Left lobe of liver (tissue), 2 donors: ENCODE data around the gene TM9SF1. TPM values are rescaled to one million over a fixed set of nuclear protein-coding genes. Genes with fewer than 3 reads are reported as not detected.

Experiments
- ATAC-seq: fragments of 200-7000 bp; cut with Tn5 transposase; one replicate; pipeline ENCODE4 v1.9.1; 2020; ENCODE audit warnings: mild to moderate bottlenecking, moderate library complexity
- DNase-seq: peaks from one replicate; pipeline ENCODE4 v3.0.0-alpha.2; 2020; ENCODE audit warnings: low spot score
- total RNA-seq: library from RNA; stranded (reverse); gene quantifications from one replicate; pipeline ENCODE4 v1.2.1, GENCODE V29; 2021
- donor health status: DM: no; HTN: no; CAD: no; lungs with moderate emphysema.
- donor health status: DM: no; HTN: yes; CAD: no.

Gene TM9SF1
- total RNA-seq, 1 donor from 2014 or later: 47.1 TPM

DNA sequence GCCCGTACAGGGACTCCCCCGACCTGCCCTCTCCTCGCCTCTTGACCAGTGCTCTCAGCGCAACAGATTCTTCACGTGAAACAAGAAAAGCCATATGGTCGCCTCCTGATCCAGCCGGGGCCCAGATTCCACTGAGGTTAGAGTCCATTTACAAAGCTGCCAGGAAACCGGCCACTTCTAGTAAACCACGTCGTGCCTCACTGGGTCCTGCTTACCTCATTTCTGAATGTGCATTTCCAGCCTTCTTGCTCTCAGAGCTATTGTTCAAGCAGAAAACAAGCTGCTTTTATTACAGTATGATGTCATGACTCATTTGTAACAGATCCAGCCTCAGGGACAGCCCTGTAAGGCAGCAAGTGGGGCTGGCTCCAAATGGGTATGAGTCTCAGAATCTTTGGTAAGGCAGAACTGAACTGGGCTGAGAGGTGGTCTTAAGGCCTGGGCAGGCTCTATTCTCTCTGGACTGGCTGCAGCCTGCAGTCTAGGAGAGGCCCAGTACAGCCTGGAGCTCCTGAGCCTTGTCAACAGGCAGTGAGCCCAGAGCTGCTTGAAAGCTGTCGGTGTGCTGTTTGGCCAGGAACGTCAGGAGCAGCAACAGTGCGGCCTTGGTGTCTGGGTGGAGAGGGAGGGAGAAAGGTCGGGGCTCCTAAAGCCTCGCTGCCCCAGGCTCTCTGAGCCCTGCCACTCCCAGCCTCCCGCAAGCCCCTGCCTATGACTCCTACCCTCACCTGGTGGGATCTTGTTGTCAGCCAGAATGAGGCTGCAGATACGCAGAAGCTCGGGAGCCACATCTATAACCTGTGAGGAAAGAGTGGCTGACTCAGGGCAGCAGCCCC is 15.1 kb downstream of the TM9SF1 start:
- ATAC-seq (peak; percentile 76), DNase-seq (peak; percentile 84)

DNA sequence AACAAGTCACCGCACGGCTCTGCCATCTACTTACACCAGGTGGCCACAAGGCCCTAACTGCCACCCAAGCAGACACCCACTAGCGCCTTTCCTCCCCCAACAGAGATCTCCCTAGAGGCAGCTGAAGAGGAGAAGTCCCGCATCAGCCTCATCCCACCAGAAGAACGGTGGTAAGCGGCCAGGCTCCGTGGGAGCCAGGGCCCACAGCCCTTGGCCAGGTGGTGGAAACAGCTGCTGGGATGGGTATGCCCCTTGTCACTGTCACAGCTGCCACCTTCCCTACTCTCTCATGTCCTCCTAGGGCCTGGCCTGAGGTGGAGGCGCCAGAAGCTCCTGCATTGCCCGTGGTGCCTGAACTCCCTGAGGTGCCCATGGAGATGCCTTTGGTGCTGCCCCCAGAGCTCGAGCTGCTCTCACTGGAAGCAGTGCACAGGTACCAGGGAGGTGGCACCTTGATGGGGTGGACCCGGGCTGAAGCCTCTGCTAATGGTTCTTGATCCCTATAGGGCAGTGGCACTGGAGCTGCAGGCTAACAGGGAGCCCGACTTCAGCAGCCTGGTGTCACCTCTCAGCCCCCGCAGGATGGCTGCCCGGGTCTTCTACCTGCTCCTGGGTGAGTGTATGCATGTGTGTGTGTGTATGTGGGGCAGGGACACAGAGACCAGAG is 15.8 kb downstream of the TM9SF1 start:
- ATAC-seq (peak; percentile 3), DNase-seq (no peak)

DNA sequence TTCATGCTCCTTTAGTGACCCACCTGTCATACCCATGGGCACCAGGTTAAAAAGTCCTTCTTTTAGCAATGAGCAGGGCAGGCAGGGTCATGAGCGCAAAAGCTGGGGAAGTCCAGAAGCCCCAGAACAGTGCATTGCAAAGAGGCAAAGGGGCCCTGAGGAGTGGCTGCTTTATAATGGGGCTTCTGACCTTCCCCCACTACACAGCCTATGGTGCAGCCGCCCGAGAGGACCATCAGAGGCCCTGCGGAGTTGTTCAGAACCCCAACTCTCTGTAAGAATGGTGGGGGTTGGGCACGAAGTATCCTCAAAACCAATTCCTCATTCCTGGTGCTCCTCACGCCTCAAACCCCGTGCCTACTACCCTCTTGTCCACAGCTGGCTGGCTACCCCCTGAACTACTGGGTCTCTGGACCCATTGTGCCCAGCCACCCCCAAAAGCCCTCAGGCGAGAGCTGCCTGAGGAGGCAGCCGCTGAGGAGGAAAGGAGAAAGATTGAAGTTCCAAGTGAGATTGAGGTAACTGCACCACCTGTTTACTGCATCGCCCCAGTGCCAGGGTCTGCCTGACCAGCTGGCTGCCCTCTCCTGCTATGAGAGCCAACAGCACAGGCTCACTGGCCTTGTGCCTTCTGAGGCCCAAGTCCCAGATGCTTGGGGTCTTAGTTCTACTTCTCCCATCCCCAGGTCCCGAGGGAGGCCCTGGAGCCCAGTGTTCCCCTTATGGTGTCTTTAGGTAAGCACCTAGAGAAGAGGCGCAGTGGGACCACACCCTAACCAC is 16.7 kb downstream of the TM9SF1 start:
- peak; percentile 59 for ATAC-seq

DNA sequence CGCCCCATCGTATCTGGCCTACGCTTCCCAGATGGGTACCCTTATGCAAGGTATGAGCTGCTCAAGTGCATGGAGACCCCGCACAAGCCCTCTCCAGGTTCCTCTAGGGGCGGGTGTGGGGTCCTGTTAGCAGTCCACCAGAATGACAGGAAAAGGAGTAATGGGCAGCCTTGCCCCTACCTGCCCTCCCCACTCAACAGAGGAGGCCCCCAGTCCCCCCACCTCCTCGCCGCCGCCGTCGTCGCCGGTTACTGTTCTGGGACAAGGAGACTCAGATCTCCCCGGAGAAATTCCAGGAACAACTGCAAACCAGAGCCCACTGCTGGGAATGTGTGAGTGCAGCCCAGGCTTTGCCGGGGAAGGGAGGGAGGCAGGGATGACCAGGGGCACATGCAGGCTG is 17.4 kb downstream of the TM9SF1 start:
- DNase-seq (no peak), ATAC-seq (no peak)

More for the DNA sequence above, 16.7 kb downstream of the TM9SF1 start:
- DNase-seq: peak; percentile 65

DNA sequence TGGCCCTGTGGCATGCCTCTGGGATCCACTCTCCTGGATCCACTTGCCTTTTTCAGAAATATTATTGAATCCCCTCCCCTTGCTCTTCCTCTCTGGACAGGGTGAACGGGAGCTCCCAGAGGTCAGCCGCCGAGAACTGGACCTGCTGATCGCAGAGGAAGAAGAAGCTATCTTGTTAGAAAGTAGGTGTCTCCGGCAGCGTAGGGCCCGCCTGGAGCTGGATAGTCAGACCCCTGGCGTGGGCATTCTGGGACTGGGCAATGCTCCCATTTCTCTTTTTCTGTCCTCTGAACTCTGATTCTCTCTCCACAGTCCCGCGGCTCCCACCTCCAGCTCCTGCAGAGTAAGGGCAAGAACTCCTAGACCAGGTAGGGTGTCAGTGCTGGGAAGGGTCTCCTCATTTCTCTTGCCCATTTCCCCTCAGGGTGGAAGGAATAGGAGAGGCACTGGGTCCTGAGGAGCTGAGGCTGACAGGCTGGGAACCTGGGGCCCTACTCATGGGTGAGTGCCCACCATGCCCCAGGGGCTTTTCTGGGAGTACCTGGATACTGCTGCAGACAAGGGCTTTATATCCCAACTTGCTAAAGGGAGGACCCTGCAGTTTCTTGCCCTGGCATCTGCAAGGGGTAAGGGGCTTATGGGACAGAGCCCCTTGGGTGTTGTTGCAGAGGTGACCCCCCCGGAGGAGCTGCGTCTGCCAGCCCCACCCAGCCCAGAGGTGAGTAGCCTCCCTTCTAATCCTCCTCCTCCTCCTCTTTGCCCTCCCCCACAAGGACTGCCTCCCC is 18.0 kb downstream of the TM9SF1 start:
- no peak for DNase-seq
- no peak for ATAC-seq

DNA sequence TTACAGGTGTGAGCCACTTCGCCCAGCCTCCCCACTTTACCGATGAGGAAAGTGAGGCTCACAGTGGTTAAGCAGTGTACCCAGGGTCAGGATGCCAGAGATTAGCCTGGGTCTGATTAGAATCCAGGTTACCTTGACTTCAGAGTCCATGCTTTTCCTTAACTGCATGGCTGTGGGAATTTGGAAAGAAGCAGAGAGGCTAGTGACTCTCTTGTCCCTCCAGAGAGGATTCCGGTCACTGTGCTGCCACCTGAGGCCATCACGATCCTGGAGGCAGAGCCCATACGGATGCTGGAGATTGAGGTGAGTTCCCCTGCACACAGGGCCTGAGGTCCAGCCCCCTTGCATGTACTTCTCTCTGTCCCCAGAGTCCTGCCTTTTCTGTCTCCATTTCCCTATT is 18.6 kb downstream of the TM9SF1 start:
- ATAC-seq (no peak), DNase-seq (no peak)

DNA sequence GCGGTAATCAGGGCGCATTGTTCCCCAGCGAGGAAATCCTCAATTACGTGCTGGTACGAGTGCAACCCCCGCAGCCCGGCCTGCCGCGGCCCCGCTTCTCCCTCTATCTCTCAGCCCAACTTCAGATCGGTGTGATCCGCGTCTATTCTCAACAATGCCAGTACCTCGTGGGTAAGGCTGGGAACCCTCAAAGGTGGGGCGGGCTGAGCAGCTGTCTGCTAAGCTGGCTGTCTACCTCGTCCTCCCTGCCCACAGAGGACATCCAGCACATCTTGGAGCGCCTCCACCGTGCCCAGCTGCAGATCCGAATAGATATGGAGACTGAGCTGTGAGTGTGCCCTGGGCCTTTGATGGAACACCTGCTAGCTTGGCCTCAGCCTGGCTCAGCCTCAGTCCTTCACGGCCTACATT is 22.4 kb downstream of the TM9SF1 start:
- DNase-seq: no peak
- ATAC-seq: no peak

DNA sequence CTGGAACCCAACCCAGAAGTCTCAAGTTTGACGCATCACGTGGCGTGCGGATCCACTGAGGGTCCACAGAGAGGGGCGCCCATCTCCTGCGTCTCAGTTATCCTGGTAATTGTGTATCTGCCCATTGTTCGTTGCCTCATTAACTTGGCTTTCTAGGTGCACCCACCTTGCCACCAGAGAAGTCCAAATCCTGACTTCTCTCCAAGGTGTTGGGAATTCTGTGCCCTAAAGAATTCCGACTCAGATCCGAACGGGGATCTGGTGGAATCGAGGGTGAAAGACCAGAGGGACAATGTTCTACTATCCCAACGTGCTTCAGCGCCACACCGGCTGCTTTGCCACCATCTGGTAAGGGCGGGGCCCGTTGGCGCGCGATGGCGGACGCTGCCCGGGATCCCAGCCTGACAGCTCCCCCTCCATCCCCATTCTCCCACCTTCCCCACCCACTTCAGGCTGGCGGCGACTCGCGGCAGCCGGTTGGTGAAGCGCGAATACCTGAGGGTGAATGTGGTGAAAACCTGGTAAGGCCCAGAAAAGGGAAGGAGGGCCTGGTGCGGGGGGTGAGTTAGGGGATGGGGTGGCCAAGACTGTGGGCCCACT is 22.9 kb downstream of the TM9SF1 start:
- ATAC-seq (no peak), DNase-seq (no peak)

DNA sequence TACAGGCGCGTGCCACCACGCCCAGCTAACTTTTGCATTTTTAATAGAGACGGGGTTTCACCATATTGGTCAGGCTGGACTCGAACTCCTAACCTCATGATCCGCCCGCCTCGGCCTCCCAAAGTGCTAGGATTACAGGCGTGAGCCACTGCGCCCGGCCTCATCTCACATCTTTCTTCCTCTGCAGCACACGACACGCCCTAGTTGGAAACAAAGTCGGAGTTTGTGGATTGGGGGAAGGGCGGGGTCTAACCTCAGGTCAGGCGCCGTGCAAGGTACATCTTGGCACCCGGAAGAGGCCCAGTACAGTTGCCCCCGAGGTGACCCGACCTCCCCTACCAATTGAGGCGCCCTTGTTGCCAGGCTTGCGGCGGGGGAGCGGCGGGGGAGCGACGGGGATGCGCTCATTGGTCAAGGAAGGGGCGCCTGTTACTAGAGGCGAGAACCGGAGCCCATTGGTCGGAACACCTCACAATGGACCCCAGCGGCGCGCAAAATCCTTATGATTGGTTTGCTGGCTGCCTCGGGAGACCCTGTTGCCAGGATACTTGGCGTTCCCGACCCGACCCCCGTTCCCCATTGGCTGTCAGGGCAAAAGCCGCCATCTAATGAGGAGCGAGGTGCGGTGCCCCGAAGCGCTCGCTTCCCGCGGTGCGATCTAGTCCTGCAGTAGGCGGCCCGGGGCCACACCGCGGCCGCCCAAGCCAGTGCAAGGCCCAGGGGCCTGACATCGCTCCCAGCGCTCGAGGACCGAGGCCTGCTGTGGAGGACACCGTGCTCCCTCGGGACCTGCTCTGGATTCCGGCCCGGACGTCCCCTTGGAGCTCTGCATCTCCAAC is 23.6 kb downstream of the TM9SF1 start, which contains the start of gene REC8:
Gene REC8 (plus strand): TSS at position 659 of the 839 bp plus-strand sequence. CDS start 473 bp downstream, outside the sequence.
- ATAC-seq: peak; percentile 50
- DNase-seq: no peak

DNA sequence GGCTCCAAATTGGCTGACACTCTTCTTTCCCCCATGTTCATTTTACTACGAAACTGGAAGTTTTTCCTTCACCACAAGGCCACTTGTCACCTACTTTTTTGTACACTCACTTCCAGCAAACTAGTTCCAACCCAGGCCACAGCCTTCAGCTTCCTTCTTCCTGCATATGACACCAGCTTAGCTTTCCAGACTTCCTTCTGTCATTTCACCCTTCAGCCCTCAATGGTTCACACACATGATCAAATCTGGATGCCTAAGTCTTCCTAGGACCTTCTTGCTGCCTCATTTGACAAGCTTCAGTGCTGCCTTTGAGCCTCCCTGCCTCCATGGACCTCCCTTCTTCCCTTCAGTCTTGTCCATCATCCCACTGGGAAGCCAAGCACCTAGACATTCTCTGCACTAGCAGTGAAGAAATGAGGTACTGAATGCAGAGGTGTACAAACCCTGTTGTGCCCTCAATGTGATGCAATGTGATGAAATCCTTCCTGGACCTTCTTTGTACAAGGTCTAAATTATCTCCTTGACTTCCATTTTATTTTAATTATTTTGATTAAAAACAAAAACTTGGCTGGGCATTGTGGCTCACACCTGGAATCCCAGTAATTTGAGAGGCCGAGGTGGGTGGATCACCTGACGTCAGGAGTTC is 27.6 kb downstream of the TM9SF1 start:
- ATAC-seq: no peak

DNA sequence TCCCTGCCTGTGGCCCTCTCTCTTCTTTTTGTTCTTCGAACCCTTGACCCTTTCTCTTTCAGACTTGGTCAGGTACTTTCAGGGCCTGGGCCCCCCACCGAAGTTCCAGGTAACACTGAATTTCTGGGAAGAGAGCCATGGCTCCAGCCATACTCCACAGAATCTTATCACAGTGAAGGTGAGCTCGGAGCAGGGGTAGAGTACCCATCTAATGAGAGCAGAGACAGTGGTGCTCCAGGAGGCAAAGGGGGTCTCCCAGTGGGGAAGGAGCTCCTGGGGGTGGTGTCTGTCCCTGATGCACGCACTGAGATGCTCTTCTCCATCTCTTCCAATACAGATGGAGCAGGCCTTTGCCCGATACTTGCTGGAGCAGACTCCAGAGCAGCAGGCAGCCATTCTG is 29.5 kb downstream of the TM9SF1 start:
- ATAC-seq (no peak), DNase-seq (no peak)

More for the DNA sequence above, 27.6 kb downstream of the TM9SF1 start:
- DNase-seq: no peak

DNA sequence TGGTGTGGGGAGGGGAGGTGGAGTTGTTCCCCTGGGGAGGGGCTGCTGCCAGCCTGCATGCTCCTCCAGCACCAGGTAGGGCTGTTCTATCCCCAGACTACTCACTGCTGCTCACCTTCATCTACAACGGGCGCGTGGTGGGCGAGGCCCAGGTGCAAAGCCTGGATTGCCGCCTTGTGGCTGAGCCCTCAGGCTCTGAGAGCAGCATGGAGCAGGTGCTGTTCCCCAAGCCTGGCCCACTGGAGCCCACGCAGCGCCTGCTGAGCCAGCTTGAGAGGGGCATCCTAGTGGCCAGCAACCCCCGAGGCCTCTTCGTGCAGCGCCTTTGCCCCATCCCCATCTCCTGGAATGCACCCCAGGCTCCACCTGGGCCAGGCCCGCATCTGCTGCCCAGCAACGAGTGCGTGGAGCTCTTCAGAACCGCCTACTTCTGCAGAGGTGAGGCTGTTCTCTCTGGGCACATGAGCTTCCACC is 30.7 kb downstream of the TM9SF1 start:
- DNase-seq (no peak), ATAC-seq (no peak)

DNA sequence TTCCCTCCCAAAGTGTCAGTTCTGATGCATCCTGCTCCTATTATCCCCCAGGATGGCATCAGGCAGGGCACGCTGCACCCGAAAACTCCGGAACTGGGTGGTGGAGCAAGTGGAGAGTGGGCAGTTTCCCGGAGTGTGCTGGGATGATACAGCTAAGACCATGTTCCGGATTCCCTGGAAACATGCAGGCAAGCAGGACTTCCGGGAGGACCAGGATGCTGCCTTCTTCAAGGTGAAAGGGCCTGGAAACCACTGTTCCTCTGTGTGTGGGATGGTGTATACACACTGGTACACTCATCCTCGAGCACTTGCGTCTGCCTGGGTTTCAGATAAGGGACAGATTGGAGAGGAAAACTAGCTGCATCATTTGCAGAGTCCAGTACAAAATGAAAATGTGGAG is 33.1 kb downstream of the TM9SF1 start:
- ATAC-seq: no peak

DNA sequence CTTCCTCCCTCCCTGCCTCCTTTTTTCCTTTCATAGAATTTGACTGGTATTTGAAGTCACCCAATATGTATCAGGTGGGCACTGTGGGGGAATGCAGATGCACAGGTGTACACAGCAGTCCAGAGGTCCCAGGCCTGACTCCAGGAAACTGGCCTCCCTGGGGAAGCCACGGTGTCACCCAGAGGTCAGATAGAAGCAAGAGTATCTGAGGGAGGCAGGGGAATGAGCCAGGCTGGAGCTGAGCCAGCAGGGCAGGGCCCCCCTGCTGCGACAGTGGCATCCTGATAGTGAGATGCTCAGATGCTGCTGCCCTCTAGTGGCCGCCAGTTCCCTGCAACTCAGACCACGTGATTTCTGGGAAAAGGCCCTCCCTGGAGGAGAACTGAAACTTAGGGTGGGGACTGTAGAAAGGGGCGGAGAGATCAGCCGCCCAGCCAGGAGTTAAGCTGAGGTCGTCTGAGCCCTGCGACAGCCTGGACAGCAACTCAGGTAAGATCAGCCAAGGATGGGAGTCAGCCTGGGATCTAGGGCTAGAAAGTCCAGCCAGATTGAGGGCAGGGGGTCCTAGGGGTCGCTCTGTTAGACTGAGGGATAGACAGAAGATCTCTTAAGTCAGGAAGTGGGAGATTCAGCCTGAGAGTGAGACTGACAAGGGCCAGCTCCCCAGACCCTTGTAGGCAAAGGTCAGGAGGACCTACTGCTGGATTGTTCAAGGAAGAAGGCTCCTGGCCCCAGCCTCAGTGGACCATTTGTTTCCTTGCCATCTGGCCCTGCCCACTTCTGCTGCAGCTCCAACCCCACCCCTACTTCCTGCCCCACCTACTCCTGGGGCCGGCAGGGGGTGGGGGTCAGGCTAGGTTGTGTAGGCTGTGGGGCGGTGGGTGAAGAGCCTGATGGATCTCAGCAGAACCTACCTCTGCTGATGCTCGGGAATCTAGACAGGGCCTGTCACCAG is 34.1 kb downstream of the TM9SF1 start, which contains the start of gene IRF9:
Gene IRF9 (plus strand): TSS at position 416 of the 955 bp plus-strand sequence. CDS start 880 bp downstream, outside the sequence.
- ATAC-seq: peak; percentile 90
- DNase-seq: peak; percentile 98

More for the DNA sequence above, 33.1 kb downstream of the TM9SF1 start:
- DNase-seq: no peak

DNA sequence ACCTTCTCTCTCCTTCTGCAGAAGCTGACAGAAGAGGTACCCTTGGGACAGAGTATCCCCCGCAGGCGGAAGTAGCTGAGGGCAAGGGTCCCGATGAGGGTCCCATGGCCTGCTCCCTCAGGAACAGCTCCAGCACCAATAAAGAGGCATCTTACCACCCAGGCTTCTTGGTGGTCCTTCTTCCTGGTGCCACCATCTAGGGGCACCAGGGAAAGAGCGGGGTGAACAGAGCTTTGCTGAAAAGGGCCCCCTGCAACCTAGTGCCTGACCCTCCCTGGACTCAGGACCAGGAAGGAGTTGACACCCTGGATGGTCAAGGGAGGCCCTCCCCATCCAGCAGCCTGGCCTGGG is 34.8 kb downstream of the TM9SF1 start:
- DNase-seq (no peak), ATAC-seq (no peak)

DNA sequence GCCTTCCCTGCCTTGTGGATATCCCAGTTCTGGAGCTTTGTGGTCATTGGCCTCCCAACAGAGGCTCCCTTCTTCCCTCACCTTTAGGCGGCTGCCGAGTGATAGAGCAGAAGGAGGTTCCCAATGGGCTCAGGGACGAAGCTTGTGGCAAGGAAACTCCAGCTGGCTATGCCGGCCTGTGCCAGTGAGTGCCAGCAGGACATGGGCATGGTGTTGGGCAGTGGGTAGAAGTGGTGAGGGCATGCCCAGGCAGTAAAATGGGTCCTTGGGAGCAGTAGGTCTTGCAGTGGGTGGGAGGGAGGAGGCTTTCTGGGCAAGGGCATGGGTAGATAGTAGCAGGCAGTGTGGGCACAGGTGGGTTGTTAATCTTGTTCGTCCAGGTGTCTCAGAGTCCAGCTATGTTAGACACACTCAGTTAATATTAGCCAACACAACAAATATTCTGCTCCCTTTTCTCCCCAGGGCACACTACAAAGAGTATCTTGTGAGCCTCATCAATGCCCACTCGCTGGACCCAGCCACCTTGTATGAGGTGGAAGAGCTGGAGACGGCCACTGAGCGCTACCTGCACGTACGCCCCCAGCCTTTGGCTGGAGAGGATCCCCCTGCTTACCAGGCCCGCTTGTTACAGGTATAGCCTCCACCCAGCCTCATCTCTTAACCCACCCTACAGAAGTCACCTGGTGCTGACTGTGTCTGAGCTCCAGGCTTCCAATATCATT is 35.3 kb downstream of the TM9SF1 start:
- ATAC-seq: no peak
- no peak for DNase-seq

DNA sequence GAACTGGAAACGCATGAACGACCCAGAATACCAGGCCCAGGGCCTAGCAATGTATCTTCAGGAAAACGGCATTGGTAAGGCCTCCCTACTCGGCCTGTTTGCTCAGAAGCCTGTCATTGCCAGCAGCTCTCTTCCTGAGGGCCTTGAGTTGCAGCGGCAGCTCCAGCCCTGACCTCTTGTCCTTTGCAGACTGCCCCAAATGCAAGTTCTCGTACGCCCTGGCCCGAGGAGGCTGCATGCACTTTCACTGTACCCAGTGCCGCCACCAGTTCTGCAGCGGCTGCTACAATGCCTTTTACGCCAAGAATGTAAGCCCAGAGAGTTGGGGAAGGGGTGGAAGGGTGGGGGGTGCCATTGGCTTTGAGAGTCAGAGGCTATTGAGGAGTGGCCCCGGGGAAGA is 37.9 kb downstream of the TM9SF1 start:
- DNase-seq (no peak), ATAC-seq (no peak)
